ENCODE measurements around the gene SLC26A4. TPM values are rescaled to one million over a fixed set of nuclear protein-coding genes. Genes with fewer than 3 reads are reported as not detected.

SLC26A4 gene
- polyA plus RNA-seq, 12 donors: 0.50 to 1.6 (median 0.96) TPM; not detected in 2

GRCh38 chr7:107696330-107696946 is 35.8 kb downstream of the SLC26A4 start:
- no peak for DNase-seq

GRCh38 chr7:107697321-107698049 is 36.9 kb downstream of the SLC26A4 start:
- no peak for DNase-seq

GRCh38 chr7:107700570-107700969 is 39.9 kb downstream of the SLC26A4 start:
- DNase-seq: no peak

- no peak for DNase-seq
These were observed 40.6 kb downstream of the SLC26A4 start for GRCh38 chr7:107701191-107701590.

GRCh38 chr7:107703219-107703618 is 42.6 kb downstream of the SLC26A4 start:
- DNase-seq: no peak

- DNase-seq: no peak
These were observed 43.2 kb downstream of the SLC26A4 start for GRCh38 chr7:107703872-107704271.

- DNase-seq: no peak
These were observed 48.3 kb downstream of the SLC26A4 start for GRCh38 chr7:107708956-107709355.

- DNase-seq: no peak
These were observed 50.7 kb downstream of the SLC26A4 start for GRCh38 chr7:107711301-107711700.

GRCh38 chr7:107712025-107712424 is 51.4 kb downstream of the SLC26A4 start:
- DNase-seq: no peak

- DNase-seq: no peak
These were observed 52.3 kb downstream of the SLC26A4 start for GRCh38 chr7:107712896-107713295.

GRCh38 chr7:107715531-107715930 is 54.9 kb downstream of the SLC26A4 start:
- no peak for DNase-seq

- DNase-seq: no peak
These were observed 58.0 kb downstream of the SLC26A4 start for GRCh38 chr7:107718456-107719193.

GRCh38 chr7:107721286-107721685 is 60.7 kb downstream of the SLC26A4 start:
- no peak for DNase-seq

- no peak for DNase-seq
These were observed 62.6 kb downstream of the SLC26A4 start for GRCh38 chr7:107723255-107723654.

- peak; percentile 46 for DNase-seq
These were observed 64.6 kb downstream of the SLC26A4 start for GRCh38 chr7:107725138-107725740.

GRCh38 chr7:107726356-107727130 is 65.9 kb downstream of the SLC26A4 start:
- DNase-seq: no peak

- DNase-seq: no peak
These were observed 67.6 kb downstream of the SLC26A4 start for GRCh38 chr7:107728276-107728675.

- DNase-seq: no peak
These were observed 82.3 kb downstream of the SLC26A4 start for GRCh38 chr7:107742678-107743566.

- peak; percentile 96 for DNase-seq
These were observed 83.1 kb downstream of the SLC26A4 start, which contains the start of gene CBLL1 for GRCh38 chr7:107743567-107744344. Gene CBLL1 (plus strand): TSS chr7:107744142. CDS start chr7:107744164, 22 bp downstream.

- no peak for DNase-seq
These were observed 83.7 kb downstream of the SLC26A4 start for GRCh38 chr7:107744345-107744750.
